GM10266 (cell line): Measurements from ENCODE around the gene XAB2.

Experiments used
- DNase-seq: peaks from one replicate; pipeline ENCODE4 v3.0.0; 2012; ENCODE audit errors: extremely low spot score
- TF ChIP-seq, protein P1 (sequence below): IDR thresholded peaks from 2 replicates; pipeline ENCODE4 v1.5.1; 2012; ENCODE audit warnings: mild to moderate bottlenecking, low read depth; ENCODE audit not compliant: control insufficient read depth, insufficient read depth; ENCODE audit errors: missing control alignments

Gene XAB2

DNA sequence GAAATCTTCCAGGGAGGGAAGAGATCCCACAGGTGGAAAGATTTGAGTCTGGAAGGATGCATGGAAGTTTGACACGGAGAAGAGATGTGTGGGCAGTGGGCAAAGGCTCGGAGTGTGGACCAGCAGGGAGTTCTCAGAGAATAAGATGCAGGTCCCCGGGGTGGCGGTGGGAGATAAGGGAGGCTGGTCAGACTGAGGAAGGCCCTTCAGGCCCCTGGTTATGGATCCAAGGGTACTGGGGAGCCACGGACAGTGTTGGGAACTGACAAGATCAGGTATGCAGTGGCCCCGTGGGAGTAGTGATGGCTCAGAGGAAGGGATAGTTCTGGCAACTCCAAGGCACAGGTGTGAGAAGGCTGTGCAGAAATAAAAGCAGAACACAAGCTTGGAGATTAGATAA is 31.2 kb downstream of the XAB2 start:
- DNase-seq: no peak
- TF ChIP-seq, protein P1, sequence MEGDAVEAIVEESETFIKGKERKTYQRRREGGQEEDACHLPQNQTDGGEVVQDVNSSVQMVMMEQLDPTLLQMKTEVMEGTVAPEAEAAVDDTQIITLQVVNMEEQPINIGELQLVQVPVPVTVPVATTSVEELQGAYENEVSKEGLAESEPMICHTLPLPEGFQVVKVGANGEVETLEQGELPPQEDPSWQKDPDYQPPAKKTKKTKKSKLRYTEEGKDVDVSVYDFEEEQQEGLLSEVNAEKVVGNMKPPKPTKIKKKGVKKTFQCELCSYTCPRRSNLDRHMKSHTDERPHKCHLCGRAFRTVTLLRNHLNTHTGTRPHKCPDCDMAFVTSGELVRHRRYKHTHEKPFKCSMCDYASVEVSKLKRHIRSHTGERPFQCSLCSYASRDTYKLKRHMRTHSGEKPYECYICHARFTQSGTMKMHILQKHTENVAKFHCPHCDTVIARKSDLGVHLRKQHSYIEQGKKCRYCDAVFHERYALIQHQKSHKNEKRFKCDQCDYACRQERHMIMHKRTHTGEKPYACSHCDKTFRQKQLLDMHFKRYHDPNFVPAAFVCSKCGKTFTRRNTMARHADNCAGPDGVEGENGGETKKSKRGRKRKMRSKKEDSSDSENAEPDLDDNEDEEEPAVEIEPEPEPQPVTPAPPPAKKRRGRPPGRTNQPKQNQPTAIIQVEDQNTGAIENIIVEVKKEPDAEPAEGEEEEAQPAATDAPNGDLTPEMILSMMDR: no peak

DNA sequence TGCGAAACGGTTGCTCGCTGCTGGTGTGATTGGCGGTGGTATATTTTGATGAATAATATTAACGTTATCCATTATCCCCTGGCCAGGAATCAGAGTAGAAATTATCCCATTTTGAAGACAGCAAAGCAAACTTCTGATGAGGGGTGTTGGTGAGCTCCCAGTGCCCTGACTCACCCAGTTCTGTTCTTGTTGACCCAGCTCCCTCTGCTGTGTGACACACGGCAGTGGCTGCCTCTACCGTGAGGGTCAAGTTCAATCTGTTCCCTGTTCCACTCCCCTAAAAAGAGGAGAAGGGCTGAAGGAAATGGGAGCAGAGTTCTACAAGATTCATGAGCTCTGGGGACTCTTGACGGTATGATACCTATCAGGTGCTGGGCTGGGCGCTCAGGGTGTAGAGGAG is 31.7 kb downstream of the XAB2 start:
- no peak for DNase-seq
- TF ChIP-seq, protein P1: no peak

DNA sequence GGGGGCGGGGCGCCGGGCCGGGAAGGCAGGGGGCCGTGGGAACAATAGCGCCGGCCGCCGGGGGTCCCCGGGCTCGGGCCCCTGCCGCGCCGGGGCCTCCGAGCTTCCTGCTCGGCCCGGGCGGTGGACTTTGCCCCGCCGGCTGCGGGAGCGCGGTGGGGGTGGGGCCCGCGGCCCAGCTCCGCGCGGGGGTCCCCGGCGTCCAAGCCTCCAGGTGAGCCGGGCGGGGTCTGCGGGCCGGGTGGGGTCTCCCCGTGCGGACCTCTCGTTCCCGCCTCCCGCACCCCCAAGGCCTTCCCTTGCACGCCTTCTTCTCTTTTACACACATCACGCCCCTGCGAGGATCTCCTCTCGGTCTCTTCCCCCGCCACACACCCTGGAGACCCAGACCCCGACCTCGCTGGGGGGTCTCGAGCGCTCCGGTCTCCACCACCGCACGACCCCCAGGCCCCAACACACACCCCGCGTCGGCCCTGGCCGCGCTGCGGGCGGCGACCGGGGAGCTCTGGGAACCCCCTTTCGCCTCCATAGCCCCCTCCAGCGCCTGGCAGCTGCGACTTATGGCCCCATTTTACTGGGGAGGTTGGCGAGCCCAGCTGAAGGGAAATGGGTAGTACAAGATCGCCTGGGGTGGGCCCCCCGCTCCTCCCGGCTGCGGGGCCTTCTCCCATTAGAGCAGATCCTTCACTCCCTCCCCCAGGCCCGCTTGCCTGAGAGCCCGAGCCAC is 33.0 kb downstream of the XAB2 start:
- DNase-seq: peak; percentile 45
- TF ChIP-seq, protein P1: no peak

DNA sequence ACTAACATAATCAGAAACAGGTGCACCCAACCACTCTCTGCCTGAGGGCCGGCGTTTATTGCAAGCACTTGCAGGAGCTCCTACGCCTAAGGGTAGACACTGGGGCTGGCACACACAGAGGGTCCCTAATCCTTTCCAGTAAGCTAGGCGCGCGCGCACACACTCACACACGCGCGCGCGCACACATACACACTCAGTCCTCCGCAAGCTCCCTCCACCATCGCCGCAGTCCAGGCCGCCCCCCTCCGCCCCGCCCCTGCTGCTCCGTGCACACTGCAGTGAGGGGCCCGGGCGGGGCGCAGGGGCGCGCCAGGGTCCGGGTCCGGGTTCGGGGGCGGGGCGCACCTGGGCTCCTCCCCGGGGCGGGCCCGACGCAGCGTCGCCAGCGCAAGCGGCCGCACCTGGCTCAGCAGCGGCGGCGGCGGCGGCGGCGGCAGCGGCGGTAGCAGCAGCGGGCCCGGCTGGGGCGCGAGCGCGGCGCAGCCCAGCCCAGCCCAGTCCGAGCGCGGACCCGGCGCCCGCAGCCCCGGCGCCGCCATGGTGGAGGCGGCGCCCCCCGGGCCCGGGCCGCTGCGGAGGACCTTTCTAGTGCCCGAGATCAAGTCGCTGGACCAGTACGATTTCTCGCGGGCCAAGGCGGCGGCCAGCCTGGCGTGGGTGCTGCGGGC is 33.7 kb downstream of the XAB2 start, which contains the start of gene CAMSAP3:
Gene CAMSAP3, plus strand, starts transcription at position 398 of the 668 bp plus-strand sequence. Its CDS starts 140 bp downstream, at position 538.
- peak; percentile 85 for DNase-seq
- TF ChIP-seq, protein P1: no peak

DNA sequence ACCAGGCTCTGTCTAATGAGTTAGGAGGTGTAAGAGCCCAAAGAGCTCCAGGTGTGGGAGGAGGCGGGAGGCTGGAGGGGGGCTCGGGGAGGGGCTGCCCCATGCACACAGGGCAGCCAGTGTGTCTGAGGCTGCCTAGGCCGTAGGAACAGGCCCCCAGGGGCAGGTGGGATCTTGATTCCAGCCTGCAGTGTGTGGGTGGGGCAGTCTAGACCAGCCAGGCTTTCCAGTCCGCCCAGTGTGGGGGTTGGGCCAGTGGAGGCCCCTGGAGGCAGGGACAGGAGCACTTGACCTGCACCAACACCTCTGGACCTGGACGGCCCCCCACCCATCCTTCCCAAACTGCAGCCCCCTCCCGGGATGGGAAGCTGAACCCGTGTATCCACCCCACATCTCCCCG is 39.1 kb downstream of the XAB2 start:
- no peak for DNase-seq
- TF ChIP-seq, protein P1: no peak

DNA sequence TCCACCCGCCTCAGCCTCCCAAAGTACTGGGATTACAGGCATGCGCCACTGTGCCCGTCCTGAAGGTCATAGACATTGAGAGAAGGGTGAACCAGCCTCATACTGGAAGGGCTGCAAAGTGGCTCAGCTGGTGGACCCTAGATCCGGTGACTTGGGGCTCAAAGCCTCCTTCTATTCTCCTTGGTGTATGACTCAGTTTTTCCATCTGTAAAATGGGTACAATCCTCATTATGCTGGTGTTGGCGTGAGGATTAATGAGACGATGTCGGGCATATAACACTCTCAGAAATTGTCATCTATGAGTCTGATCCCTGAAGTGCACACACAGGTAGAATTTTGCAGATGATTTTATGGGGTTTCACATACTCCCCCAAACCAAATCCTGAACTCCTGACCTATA is 39.5 kb downstream of the XAB2 start:
- no peak for DNase-seq
- TF ChIP-seq, protein P1: no peak

DNA sequence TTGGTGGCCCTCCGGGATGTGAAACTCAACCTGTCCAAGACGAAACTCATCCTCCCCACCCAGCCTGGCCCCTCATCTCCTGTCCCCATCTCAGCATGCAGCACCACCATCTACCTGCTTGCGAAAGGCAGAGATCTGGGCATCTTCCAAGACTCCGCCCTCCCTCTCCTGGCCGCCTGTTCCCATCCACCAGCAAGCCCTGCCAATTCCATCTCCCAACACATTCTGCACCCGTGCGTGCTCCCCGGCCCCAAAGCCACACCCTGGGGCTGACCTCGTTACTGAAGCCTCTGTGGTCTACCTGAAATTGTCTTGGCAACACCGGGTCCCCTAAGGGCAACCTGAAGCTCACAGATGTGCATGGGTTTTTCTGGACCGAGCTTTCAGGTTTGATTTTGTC is 46.9 kb downstream of the XAB2 start:
- no peak for DNase-seq
- TF ChIP-seq, protein P1: no peak
